ENCODE data around the gene WAC. TPM values are rescaled to one million over a fixed set of nuclear protein-coding genes. Genes with fewer than 3 reads are reported as not detected.

The WAC gene
- total and polyA plus RNA-seq, 10 of the 15 experiments (the other 5 are each of a cell fraction or from before 2014, with no cell fraction given): 26.5 to 131 (median 69.4) TPM

DNA sequence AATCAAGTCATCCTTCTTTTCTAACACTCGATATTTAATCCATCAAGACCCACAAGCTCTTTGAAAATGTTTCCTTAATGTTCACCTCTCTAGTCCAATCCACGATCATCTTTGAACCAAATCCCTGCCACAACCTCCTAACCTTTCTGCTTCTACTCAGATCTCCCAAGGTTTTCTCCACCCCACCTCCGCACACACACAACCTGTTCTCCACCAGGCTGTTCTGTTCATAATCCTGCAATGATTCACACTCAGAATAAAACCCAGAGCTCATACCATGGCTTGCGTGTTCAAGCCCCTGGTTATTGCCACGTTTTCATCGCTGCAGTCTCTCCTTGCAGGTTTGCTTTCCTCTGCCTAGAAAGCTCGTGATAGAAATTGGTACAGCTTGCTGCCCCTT lies 90.6 kb downstream of the WAC start:
- H3K27ac ChIP-seq (ENCODE audit: control insufficient read depth, insufficient read depth): no peak overlapping the region
- intact Hi-C loops (cut with micrococcal nuclease; ENCODE audit: unreplicated experiment) (loop anchor here (10.0 kb wide), 1 partner anchor 189 kb away; no protein-coding TSS in a partner anchor), in situ Hi-C loops (cut with MboI) (no loop called here)
- H3K27me3 ChIP-seq (replicated peaks in 1 of 2; ENCODE audit: control insufficient read depth in 2 of 2, insufficient read depth in 2 of 2, low read length in 1 of 2): no peaks in the 10 kb centered on the region
- FAIRE-seq: no peak
- no peaks in the 10 kb centered on the region for H3K79me2 ChIP-seq (ENCODE audit: control insufficient read depth, insufficient read depth, low read length)
- CTCF ChIA-PET: interaction anchor here (0.6 kb wide), 1 partner anchor 15 kb away, joined by 3 read pairs; no protein-coding TSS in a partner anchor
- TF ChIP-seq POLR2A (IDR thresholded peaks at IDR 0.05; ENCODE audit: low read depth, low read length): 0 out of 2 replicates have a peak, but pooled peaks have one; percentile 30
- TF ChIP-seq HDAC2 (IDR thresholded peaks at IDR 0.05): no peak
- no peak for TF ChIP-seq CBX5 (IDR thresholded peaks at IDR 0.05; ENCODE audit: low read depth)
- TF ChIP-seq CBX3 (IDR thresholded peaks at IDR 0.05; ENCODE audit: borderline replicate concordance, low read depth): no peak
- POLR2A ChIA-PET: no interaction called here
- H3K4me3 ChIP-seq: no peak overlapping the region
- ATAC-seq: no peak
- H3K4me1 ChIP-seq (ENCODE audit: control insufficient read depth, insufficient read depth, low read length): no peaks in the 10 kb centered on the region
- H3K9ac ChIP-seq (ENCODE audit: control insufficient read depth, insufficient read depth, low read length): no peak overlapping the region
- no TSS peak for BruUV-seq (replicated peaks)
- 93% methylated on average over 7 of the region's 7 CpGs for WGBS (ENCODE audit: insufficient coverage, insufficient replicate concordance, low lambda C conversion rate, missing lambda C conversion rate)
- RAD21 ChIA-PET (ENCODE audit: unreplicated experiment): no interaction called here
- peaks cover 0 to 8% of the 10 kb centered on the region in 2 experiments; a peak in 2 of 4 replicates for H3K36me3 ChIP-seq (ENCODE audit: control insufficient read depth in 2 of 2, insufficient read depth in 2 of 2, low read length in 1 of 2)
- SMC1A ChIA-PET (ENCODE audit: uncharacterized antibody, unreplicated experiment): no interaction called here
- H3K4me2 ChIP-seq (ENCODE audit: control insufficient read depth, insufficient read depth): no peak overlapping the region
- H2AFZ ChIP-seq (ENCODE audit: control insufficient read depth, low read depth, low read length): no peak overlapping the region
- no peaks in the 10 kb centered on the region for H4K20me1 ChIP-seq (ENCODE audit: control insufficient read depth, insufficient read depth)
- DNase-seq (ENCODE audit: low read depth, low spot score): no peak
- no peaks in the 10 kb centered on the region for H3K9me3 ChIP-seq (replicated peaks; ENCODE audit: control insufficient read depth, insufficient read depth, low read length)

DNA sequence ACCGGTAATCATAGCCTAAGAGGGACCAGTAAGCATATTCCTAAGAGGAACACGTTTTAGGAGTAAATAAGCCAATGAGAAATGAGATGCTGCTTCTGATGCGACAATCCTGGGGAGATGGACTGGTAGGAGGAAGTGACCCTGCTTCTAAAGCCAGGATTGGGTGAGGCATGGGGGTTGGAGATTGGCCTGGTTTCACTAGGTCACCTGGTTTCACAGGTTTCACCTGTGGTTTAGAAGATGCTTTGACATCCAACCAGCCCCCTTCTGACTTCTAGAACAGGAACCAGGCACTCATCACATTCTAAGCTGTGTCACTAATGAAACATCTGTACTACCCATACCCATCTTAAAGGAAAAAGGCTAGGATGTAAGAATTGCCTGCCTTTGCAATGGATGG lies 91.4 kb downstream of the WAC start:
- BruUV-seq (replicated peaks): no TSS peak
- POLR2A ChIA-PET: no interaction called here
- no peak overlapping the region for H2AFZ ChIP-seq (ENCODE audit: control insufficient read depth, low read depth, low read length)
- no peak for FAIRE-seq
- WGBS (ENCODE audit: insufficient coverage, insufficient replicate concordance, low lambda C conversion rate, missing lambda C conversion rate): 87% methylated on average over 3 of the region's 3 CpGs
- no peaks in the 10 kb centered on the region for H3K79me2 ChIP-seq (ENCODE audit: control insufficient read depth, insufficient read depth, low read length)
- no peaks in the 10 kb centered on the region for H4K20me1 ChIP-seq (ENCODE audit: control insufficient read depth, insufficient read depth)
- no peak overlapping the region for H3K27ac ChIP-seq (ENCODE audit: control insufficient read depth, insufficient read depth)
- SMC1A ChIA-PET (ENCODE audit: uncharacterized antibody, unreplicated experiment): no interaction called here
- H3K27me3 ChIP-seq (replicated peaks in 1 of 2; ENCODE audit: control insufficient read depth in 2 of 2, insufficient read depth in 2 of 2, low read length in 1 of 2): no peaks in the 10 kb centered on the region
- no peak overlapping the region for H3K4me2 ChIP-seq (ENCODE audit: control insufficient read depth, insufficient read depth)
- RAD21 ChIA-PET (ENCODE audit: unreplicated experiment): no interaction called here
- no peak for DNase-seq (ENCODE audit: low read depth, low spot score)
- H3K9ac ChIP-seq (ENCODE audit: control insufficient read depth, insufficient read depth, low read length): no peak overlapping the region
- peak; percentile 52 for ATAC-seq
- intact Hi-C loops (cut with micrococcal nuclease; ENCODE audit: unreplicated experiment): loop anchor here (10.0 kb wide), 1 partner anchor 190 kb away; no protein-coding TSS in a partner anchor
- no peaks in the 10 kb centered on the region for H3K9me3 ChIP-seq (replicated peaks; ENCODE audit: control insufficient read depth, insufficient read depth, low read length)
- no peaks in the 10 kb centered on the region for H3K4me1 ChIP-seq (ENCODE audit: control insufficient read depth, insufficient read depth, low read length)
- peaks cover 0 to 8% of the 10 kb centered on the region in 2 experiments; a peak in 2 of 4 replicates for H3K36me3 ChIP-seq (ENCODE audit: control insufficient read depth in 2 of 2, insufficient read depth in 2 of 2, low read length in 1 of 2)
- CTCF ChIA-PET: no interaction called here
- in situ Hi-C loops (cut with MboI): no loop called here
- H3K4me3 ChIP-seq: no peak overlapping the region
- TF ChIP-seq, protein P1, sequence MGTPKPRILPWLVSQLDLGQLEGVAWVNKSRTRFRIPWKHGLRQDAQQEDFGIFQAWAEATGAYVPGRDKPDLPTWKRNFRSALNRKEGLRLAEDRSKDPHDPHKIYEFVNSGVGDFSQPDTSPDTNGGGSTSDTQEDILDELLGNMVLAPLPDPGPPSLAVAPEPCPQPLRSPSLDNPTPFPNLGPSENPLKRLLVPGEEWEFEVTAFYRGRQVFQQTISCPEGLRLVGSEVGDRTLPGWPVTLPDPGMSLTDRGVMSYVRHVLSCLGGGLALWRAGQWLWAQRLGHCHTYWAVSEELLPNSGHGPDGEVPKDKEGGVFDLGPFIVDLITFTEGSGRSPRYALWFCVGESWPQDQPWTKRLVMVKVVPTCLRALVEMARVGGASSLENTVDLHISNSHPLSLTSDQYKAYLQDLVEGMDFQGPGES (IDR thresholded peaks at IDR 0.05): no peak
- TF ChIP-seq CEBPB (IDR thresholded peaks at IDR 0.05; ENCODE audit: borderline replicate concordance in 1 of 2, low read depth in 2 of 2, low read length in 2 of 2): no peak
- peak; percentile 35; the same call in 1 of the 2 replicates for TF ChIP-seq POLR2AphosphoS5 (IDR thresholded peaks at IDR 0.05; ENCODE audit: low read length)
- TF ChIP-seq SPI1 (IDR thresholded peaks at IDR 0.05; ENCODE audit: borderline replicate concordance, insufficient read depth, low read depth, low read length): 0 out of 2 replicates have a peak, but pooled peaks have one; percentile 28
- TF ChIP-seq HCFC1 (IDR thresholded peaks at IDR 0.05; ENCODE audit: low read length): no peak
- TF ChIP-seq BCLAF1 (IDR thresholded peaks at IDR 0.05): no peak
- TF ChIP-seq SIX5 (IDR thresholded peaks at IDR 0.05; ENCODE audit: low read depth, low read length, severe bottlenecking): no peak
- TF ChIP-seq, protein P2, sequence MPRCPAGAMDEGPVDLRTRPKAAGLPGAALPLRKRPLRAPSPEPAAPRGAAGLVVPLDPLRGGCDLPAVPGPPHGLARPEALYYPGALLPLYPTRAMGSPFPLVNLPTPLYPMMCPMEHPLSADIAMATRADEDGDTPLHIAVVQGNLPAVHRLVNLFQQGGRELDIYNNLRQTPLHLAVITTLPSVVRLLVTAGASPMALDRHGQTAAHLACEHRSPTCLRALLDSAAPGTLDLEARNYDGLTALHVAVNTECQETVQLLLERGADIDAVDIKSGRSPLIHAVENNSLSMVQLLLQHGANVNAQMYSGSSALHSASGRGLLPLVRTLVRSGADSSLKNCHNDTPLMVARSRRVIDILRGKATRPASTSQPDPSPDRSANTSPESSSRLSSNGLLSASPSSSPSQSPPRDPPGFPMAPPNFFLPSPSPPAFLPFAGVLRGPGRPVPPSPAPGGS (IDR thresholded peaks at IDR 0.05; ENCODE audit: borderline replicate concordance, insufficient read depth, low read depth, low read length, poor library complexity, severe bottlenecking): peak; percentile 42
- 0 out of 2 replicates have a peak, but pooled peaks have one; percentile 25 for TF ChIP-seq PML (IDR thresholded peaks at IDR 0.05; ENCODE audit: low read length)
